Measurements from ENCODE around the gene ALDOB. TPM values are rescaled to one million over a fixed set of nuclear protein-coding genes. Genes with fewer than 3 reads are reported as not detected.
A peak's percentile ranks its signal among the peaks of the same experiment; 100 is the strongest.

The ALDOB gene
- total and polyA plus RNA-seq, 2 of the 13 experiments (the other 11 are each of a cell fraction or from before 2014, with no cell fraction given) = 0.29 to 0.97 TPM

DNA sequence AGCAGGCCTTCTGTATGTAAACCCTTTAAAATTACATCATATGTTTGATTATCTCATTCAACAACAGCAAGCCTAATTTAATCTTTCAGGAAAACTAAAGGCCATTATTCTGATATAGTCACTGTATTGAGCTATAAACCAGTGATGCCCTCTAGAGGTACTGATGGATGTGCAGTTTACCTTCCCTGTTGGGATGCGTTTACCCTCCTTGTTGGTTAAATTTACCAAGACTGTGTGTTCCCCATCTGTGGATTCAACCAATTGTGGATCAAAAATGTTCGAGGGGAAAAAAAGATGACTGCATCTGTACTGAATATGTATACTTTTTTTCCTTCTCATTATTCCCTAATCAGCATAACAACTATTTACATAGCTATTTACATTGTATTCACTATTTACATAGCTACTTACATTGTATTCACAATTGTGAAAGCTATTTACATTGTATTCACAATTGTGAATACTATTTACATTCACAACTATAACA lies 47.0 kb downstream of the ALDOB start:
- H3K4me2 ChIP-seq (ENCODE audit: low read depth, low read length) = no peak overlapping the region
- H3K79me2 ChIP-seq (ENCODE audit: insufficient read depth, low read length) = peaks cover 32% of the 10 kb centered on the region
- 67% methylated on average over 2 of the region's 2 CpGs for WGBS (ENCODE audit: low lambda C conversion rate)
- peaks cover 3% of the 10 kb centered on the region; the same call in 1 of the 2 replicates for H4K20me1 ChIP-seq (ENCODE audit: insufficient read depth, low read length)
- in situ Hi-C loops (cut with HindIII; ENCODE audit: extremely low pct_ligation_motif_present, low pct_unique_long_range_greater_than_20kb) = loop anchor here (5.0 kb wide), 1 partner anchor 66 kb away; no protein-coding TSS in a partner anchor
- no TSS peak for BruUV-seq (replicated peaks)
- no peaks in the 10 kb centered on the region for H3K27me3 ChIP-seq (ENCODE audit: control insufficient read depth in 1 of 2, insufficient read depth in 2 of 2, low read length in 2 of 2)
- no peak overlapping the region for H2AFZ ChIP-seq (ENCODE audit: low read length)
- no peak overlapping the region for H3K9ac ChIP-seq (ENCODE audit: insufficient read depth, low read depth, low read length)
- H3K4me1 ChIP-seq (ENCODE audit: insufficient read depth, low read length) = peaks cover 78% of the 10 kb centered on the region
- intact Hi-C loops (cut with micrococcal nuclease; ENCODE audit: unreplicated experiment) = loop anchor here (1.0 to 2.0 kb wide), 9 partner anchors 22 to 788 kb away; no protein-coding TSS in a partner anchor
- POLR2A ChIA-PET = interaction anchor here (0.7 to 2.3 kb wide), 12 partner anchors 10 to 77 kb away, joined by 3 to 38 read pairs (median 6); partner anchors contain the start of genes MRPL50 and ZNF189
- H3K9me3 ChIP-seq (ENCODE audit: low read length) = peaks cover 21% of the 10 kb centered on the region
- H3K4me3 ChIP-seq (replicated peaks in 1 of 3; ENCODE audit: insufficient read depth in 1 of 3, low read depth in 2 of 3, low read length in 3 of 3) = no peak overlapping the region
- DNase-seq (ENCODE audit: low spot score) (peak; percentile 73), FAIRE-seq (no peak), ATAC-seq (peak; percentile 95)
- CTCF ChIA-PET (ENCODE audit: low intra/inter-chr PET ratio, low total read pairs) = interaction anchor here (0.6 to 4.3 kb wide), 7 partner anchors 68 to 270 kb away, joined by 3 to 65 read pairs (median 9); no protein-coding TSS in a partner anchor
- H3K36me3 ChIP-seq (replicated peaks in 1 of 2; ENCODE audit: control insufficient read depth in 1 of 2, insufficient read depth in 2 of 2, low read length in 2 of 2) = peaks cover 7 to 29% of the 10 kb centered on the region in 2 experiments; a peak in 2 of 5 replicates
- peak overlapping the region; percentile 41 for H3K27ac ChIP-seq (ENCODE audit: extremely low read length, insufficient read depth, low read length)
- TF ChIP-seq RERE (CRISPR knock-in tag; IDR thresholded peaks at IDR 0.05; ENCODE audit: low read depth) (no peak), ZNF264 (CRISPR knock-in tag; IDR thresholded peaks at IDR 0.05) (0 out of 2 replicates have a peak, but pooled peaks have one; percentile 25), TAF1 (CRISPR knock-in tag; IDR thresholded peaks at IDR 0.05) (no peak), SOX5 (CRISPR knock-in tag; IDR thresholded peaks at IDR 0.05; ENCODE audit: borderline replicate concordance) (peak; percentile 85), ZNF761 (CRISPR knock-in tag; conservative IDR thresholded peaks at IDR 0.05) (no peak), FOXJ3 (CRISPR knock-in tag; IDR thresholded peaks at IDR 0.05; ENCODE audit: borderline replicate concordance) (0 out of 2 replicates have a peak, but pooled peaks have one; percentile 45), RAD21 (CRISPR knock-in tag; IDR thresholded peaks at IDR 0.05) (peak; percentile 40; the same call in 1 of the 2 replicates), ZNF792 (CRISPR knock-in tag; IDR thresholded peaks at IDR 0.05) (0 out of 2 replicates have a peak, but pooled peaks have one; percentile 57), BCL6 (CRISPR knock-in tag; IDR thresholded peaks at IDR 0.05) (0 out of 2 replicates have a peak, but pooled peaks have one; percentile 16), CHD4 (IDR thresholded peaks at IDR 0.05; ENCODE audit: borderline replicate concordance, low read length) (peak; percentile 64; the same call in 1 of the 2 replicates), PAF1 (CRISPR knock-in tag; IDR thresholded peaks at IDR 0.05) (peak; percentile 62; the same call in 1 of the 2 replicates), ATF7 (IDR thresholded peaks at IDR 0.05) (0 out of 2 replicates have a peak, but pooled peaks have one; percentile 19), ATF7 (CRISPR knock-in tag; IDR thresholded peaks at IDR 0.05) (no peak), MIXL1 (CRISPR knock-in tag; IDR thresholded peaks at IDR 0.05) (peak; percentile 72; the same call in 1 of the 2 replicates), POGZ (CRISPR knock-in tag; IDR thresholded peaks at IDR 0.05) (peak; percentile 52; the same call in 1 of the 2 replicates), FOXA1 (IDR thresholded peaks at IDR 0.05) (peak; percentile 100), FOXA1 (CRISPR knock-in tag; IDR thresholded peaks at IDR 0.05) (peak; percentile 82), ZNF121 (CRISPR knock-in tag; IDR thresholded peaks at IDR 0.05) (no peak), ARID3A (IDR thresholded peaks at IDR 0.05; ENCODE audit: low read depth, low read length) (peak; percentile 88), CEBPG (CRISPR knock-in tag; IDR thresholded peaks at IDR 0.05) (0 out of 2 replicates have a peak, but pooled peaks have one; percentile 36)
